GM12873 (cell line): ENCODE data around the gene ADAMTS10.

Experiments used
- TF ChIP-seq, protein P1 (sequence below): IDR thresholded peaks from 2 replicates; pipeline ENCODE4 v1.5.1; 2012; ENCODE audit warnings: low read depth, mild to moderate bottlenecking, moderate library complexity, low read length, control low read depth; ENCODE audit not compliant: insufficient read depth; ENCODE audit errors: missing control alignments

Gene ADAMTS10

DNA sequence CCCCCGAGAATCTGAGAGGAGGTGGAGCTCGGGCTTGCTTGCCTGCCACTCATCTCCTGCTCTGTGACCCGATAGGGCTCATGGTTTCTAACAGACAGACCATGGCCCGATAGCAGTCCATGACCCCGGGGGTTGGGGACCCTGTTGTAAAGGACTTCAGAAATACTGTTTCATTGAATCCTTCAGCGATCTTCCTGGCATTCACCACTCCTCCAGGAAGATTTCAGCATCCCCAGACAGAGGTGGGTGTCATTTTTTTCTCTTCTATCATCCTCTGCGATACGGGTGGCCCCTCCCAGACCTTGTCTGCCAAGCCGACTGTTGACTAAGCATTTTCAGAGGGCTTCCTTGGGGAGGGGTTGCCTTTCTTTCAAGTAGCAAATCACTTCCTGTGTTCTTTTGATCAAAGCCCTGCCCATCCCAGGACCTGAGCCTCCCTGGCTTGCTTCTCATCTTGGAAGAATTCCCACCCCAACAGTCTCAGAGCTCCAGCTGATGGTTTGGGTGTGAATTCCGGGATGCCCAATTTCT lies 35.0 kb downstream of the ADAMTS10 start:
- TF ChIP-seq, protein P1, sequence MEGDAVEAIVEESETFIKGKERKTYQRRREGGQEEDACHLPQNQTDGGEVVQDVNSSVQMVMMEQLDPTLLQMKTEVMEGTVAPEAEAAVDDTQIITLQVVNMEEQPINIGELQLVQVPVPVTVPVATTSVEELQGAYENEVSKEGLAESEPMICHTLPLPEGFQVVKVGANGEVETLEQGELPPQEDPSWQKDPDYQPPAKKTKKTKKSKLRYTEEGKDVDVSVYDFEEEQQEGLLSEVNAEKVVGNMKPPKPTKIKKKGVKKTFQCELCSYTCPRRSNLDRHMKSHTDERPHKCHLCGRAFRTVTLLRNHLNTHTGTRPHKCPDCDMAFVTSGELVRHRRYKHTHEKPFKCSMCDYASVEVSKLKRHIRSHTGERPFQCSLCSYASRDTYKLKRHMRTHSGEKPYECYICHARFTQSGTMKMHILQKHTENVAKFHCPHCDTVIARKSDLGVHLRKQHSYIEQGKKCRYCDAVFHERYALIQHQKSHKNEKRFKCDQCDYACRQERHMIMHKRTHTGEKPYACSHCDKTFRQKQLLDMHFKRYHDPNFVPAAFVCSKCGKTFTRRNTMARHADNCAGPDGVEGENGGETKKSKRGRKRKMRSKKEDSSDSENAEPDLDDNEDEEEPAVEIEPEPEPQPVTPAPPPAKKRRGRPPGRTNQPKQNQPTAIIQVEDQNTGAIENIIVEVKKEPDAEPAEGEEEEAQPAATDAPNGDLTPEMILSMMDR, result no peak

DNA sequence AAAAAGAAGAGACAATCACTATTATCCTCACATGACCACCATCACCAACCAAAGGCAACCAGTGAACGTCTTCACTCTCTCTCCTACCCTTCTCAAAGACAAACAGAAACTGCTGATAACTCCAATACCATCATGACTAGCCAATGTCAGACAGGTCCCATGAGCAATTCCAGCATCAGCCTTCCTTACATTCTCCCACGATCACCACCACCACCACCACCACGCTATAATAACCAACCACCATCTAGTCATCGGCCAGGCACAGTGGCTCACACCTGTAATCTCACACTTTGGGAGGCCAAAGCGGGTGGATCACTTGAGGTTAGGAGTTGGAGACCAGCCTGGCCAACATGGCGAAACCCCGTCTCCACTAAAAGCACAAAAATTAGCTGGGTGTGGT lies 37.2 kb downstream of the ADAMTS10 start:
- TF ChIP-seq, protein P1, result no peak

DNA sequence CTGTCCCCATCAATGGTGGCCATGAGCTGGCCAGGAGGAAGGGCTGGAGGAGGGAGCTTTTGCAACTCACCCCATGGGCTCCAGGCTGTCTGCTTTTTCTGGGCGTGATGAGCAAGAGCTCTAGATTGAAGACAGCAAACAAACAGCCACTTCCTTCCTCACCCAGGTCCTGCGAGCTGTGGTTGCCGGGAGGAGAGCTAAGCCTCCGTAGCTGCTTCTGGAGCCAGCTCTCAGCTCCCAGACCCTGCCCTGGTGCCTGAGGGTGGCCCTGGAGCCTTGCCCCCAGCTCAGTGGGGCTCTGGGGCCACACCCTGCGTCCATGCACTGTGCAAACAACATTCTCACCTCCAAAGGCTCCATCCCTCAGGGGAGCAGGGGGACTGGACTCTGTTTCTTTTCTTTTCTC lies 39.5 kb downstream of the ADAMTS10 start:
- TF ChIP-seq, protein P1, result no peak

DNA sequence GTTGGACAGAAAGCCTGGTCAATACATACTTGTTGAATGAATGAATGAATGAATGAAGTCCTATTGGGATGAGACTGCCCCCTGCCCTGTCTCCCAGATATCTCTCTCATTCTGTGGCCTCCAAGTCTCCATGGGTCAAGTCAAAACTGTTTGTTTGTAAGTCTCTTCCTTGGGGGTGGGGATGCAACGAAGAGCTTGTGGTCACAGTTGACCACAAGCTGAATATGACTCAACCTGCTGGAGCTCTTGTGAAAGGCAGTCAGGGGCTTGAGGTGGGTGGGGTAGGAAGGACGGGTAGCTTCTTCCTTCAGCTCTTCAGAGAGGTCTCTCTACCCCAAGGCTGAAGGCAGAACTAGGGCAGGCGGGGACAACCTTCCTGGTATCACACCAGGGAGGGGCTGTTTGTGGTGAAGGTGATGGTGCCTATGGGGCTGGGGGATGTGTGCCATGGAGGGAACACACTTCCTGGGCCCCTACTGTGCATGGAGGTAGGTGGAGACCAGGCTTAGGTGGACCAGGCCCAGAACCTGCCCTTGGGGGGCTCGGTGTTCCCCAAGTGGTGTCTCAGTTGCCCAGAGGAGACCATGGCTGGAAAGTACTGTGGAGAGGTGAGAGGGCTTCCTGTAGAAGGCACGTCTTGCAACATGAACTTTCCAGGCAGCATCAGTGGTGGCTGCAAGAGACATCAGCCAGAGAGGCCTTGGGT lies 41.3 kb downstream of the ADAMTS10 start:
- TF ChIP-seq, protein P1, result no peak

DNA sequence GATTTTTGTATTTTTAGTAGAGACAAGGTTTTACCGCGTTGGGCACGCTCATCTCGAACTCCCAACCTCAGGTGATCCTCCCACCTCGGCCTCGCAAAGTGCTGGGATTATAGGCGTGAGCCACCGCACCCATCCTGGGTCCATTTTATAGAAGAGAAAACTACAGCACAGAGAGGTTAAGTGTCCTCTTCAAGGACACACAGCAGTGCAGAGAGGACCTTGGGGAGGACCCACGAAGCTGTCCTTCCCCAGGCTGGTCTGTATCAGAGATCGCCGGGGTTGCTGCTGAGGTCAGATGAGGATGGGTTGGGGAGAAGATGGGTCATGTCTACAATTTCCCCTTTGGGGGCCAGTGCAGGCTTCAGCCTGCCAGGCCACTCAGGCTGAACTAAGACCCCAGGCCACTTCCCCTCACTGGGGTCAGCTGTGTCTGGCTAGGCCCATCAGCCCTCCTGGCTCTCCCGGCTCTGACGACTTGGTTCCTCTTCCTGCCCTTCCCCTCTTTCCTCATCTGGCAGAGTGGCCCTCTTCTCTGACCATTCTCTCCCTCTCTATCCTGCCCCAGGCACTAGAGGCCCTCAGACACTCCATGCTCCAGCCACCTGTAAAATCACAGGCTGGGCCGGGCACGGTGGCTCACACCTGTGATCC lies 42.9 kb downstream of the ADAMTS10 start:
- TF ChIP-seq, protein P1, result no peak

DNA sequence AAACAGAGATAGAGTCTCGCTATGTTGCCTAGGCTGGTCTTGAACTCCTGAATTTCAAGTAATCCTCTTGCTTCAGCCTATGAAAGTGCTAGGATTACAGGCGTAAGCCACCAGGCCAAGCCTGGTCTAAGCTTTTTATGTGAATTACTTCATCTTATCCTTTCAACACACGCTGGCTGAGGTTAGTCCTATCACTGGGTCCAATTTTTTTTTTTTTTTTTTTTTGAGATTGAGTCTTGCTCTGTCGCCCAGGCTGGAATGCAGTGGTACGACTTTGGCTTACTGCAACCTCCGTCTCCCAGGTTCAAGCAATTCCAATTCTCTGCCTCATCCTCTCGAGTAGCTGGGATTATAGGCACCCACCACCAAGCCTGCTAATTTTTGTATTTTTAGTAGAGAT lies 43.7 kb downstream of the ADAMTS10 start:
- TF ChIP-seq, protein P1, result no peak

DNA sequence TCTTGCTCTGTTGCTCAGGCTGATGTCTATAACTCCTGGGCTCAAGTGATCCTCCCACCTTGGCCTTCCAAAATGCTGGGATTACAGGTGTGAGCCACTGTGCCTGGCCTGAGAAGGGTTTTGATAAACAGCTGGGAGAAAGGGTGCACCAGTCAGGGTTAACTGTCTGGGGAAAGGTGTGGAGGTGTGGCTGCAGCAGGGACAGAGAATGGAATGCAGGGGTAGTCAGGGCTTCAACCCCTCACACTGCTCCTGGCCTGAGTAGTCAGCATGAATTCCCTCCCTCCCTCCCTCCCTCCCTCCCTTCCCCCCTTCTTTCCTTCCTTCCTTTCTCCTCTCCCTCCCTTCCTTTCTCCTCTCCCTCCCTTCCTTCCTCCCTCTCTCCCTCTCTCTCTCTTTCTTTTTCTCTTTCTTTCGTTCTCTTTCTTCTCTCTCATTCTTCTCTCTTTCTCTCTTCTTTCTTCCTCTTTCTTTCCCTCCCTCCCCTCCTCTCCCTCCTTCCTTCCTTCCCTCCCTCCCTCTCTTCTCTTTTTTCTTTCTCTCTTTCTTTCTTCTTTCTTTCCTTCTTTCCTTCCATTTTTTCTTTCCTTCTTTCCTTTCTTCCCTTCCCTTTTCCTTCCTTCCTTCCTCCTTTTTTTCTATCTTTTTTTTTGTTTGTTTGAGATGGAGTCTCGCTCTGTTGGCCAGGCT lies 49.3 kb downstream of the ADAMTS10 start:
- TF ChIP-seq, protein P1, result no peak
